HG02970 (cell line): ENCODE measurements around the gene OMG.
"Not testable (repeated sequence)": the region's sequence is repeated elsewhere in the genome, so short reads cannot be mapped to it uniquely, and the experiment has no call there.

ENCODE experiments used
- ATAC-seq: cut with Tn5 transposase; IDR thresholded peaks from one replicate; pipeline ENCODE4 v1.9.1; 2021; ENCODE audit warnings: mild to moderate bottlenecking, moderate library complexity, moderate number of reproducible peaks; ENCODE audit not compliant: unreplicated experiment, low FRiP score

The OMG gene

DNA sequence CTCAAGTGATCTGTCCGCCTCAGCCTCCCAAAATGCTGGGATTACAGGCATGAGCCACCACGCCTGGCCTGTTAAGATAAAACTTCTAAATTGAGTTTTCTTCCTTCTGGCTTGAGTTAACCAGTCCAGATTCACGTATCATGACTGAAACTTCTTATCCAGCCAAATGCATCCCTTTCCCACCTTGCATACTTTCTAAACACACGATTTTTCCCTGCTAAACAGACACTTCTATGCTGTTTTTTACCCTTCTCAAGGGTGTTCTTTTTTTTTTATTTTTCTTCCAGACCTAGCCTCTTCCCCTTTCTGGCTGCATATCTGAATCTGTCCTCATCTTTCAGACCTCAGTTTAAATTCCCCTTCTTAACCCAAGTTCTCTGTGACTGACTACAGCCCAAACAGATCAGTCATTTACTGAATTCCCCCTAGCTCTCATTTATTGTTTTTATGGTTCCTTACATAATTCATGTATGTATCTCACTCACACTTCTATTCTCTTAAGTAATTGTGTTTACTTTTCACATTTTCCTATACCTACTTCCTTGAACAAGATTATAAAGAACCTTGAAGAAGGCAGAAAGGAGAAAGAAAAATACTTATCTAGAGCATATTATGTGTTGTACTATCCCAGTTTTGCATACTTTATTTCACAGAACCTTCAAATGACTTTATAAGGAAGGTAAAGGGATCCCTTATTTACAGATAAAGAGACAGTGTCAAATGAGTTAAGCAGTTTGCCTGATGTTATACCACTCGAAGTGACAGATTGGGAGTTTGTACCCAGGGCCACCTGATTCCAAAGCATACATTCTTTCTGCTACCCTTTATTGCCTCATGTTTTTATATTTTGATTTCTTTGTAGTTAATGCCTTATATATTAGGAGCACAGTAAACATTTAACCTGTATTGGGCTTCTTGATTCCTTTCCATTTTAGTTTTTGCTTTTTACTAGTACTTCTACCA lies 11.6 kb upstream of the OMG start:
- no peak for ATAC-seq

DNA sequence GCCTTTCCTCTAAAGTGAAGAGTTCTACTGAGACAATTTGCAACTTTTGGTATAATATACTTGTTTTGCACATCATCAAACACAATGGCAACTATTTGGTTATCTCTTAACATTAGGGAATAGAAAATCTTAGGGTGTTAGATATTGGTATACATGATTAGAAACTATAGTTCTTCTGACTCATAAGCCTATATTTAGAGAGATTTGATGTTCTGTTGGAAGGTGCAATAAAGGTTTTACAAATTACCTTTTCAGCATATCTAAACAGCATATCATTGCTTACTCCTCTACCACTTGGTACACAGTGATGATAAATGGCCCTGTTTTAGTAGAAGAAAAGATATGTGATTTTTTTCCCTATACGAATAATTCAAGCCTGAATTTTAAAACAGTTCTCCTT lies 10.6 kb upstream of the OMG start:
- ATAC-seq, result no peak

DNA sequence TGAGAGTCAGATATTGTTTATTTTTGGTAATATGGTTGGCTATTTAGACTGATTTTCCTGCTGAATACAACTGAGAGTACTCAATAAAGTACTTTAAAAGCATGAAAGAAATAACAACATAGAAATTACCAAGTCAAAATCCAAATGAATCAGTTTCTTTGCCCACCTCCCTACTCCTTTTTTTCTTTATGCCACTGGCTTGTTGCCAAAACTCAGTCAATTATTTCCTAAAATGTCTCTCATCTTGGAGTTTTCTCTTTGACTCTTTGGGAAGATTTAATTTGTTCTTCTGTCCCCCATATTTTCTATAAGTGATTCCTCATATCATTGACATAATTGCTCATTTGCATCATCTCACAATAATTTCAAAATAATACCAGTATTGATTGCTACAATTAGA lies 2.6 kb upstream of the OMG start:
- no peak for ATAC-seq

DNA sequence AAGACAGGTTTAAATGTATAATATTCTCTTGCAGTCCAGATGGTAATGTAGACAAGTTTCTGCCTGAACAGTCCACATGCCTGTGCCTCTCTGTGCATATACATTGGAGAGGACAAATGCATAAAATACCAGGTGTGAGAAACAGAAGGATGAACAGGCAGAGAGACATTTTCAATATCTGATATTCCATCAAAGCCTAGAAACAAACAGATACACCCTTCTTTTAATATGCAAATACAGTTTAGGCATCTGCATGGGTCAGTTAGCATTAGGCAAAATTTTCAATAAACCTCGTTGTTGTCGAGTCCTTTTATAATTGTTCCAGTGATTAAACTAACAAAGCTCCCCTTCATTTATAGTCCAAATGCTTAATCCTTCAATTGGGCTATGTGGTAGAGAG lies 897 bp downstream of the OMG start:
- no peak for ATAC-seq

DNA sequence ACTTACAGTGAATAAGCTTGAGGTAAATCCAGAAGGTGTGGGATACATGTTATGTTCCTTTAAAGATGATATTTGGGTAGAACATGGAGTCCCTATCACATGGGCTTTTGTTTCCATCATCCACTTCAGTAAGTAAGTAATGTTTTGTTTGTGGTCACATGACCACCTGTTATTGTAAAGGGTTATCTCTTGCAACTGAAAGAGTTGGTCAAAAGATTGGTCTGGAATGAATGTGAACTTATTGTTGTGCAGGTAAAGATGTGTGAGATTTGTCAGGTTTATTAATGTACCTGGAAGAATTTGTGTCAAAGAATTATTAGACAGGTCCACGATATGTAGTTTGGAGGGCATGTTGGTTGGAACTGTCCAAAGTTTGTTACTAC lies 1.6 kb downstream of the OMG start:
- ATAC-seq, result no peak

DNA sequence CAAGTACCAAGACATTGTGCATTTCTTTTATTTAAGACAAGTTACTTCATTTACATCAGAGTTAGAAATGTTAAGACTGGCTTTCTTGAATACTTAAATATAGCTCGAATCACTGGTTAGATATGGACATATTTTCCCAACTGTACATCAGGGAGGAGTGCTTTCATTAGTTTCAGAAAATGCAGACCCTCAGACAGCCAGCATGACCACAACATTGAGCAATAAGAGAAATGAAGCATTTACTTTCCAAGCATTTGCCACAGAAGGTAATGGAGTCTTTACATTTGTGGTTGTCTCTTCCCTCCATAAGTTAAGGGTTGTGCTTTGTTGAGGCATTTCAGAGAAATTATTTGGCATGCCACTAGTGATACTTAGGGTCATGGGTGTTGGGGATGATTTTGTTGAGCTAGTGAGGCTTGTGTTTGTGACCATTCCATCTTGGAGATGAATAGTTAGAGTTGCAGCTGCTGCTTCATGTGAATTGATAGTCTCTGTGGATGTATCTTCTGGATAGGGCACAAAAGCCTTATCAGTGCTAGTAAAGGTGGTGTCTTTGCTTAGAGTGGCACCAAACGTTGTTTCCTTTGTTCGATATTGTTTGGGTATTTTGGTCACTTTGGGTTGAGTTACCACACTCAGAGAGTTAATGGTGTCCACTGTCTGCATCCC lies 2.1 kb downstream of the OMG start:
- ATAC-seq, result no peak

DNA sequence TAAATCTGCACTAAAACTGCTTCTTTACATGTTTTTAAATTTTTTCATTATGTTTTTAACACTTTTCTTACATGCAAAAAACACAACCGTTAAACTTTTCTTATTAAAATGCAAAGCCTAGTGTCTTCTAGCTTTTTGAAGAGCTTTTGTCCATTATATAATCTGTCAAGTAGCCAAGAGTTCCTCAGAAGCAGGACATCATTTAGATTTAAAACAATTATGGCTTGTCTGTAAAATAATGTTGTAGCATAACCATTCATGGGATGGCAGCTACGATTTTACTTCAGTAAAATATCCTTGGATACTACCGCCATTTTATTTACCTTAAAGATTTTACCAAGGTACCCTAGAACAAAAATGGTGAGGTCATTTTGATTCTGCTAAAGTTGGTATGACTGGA lies 2.8 kb downstream of the OMG start:
- ATAC-seq, result no peak

DNA sequence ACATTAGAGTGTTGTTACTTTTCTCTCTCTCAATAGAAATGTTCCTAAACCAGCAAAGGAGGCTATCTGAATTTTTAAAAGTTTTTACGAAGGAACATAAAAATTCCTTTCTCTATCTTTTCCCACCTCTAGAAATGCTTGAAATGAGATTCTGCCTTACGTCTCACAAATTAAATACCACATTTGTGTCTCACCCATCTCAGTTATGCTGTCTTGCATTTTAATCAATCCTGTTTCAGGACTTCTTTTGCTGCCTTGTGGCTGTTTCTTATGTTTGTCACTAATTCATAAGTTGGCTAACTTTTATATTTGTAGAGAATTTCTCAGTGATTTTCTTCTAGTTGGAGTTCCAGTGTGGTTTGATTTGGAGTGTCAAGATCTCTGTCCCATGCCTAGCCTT lies 3.5 kb downstream of the OMG start:
- no peak for ATAC-seq

DNA sequence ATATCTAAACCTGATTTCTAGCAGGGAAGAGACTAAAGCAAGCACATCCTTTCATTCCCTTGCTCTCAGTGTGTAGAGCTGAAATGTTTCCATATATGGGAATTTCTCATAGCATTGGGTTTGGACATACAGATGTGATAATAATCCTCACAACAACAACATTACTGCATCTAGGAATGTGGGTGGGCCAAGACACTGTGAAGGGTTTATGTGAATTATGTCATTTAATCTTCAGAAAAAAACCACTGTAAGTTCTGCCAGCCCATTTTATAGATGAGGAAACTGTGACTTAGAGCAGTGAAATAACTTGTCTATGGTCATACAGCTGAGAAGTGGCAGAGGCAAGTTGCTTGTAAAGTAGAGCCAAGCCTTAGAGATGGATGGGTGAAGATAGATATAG lies 5.2 kb downstream of the OMG start:
- no peak for ATAC-seq

DNA sequence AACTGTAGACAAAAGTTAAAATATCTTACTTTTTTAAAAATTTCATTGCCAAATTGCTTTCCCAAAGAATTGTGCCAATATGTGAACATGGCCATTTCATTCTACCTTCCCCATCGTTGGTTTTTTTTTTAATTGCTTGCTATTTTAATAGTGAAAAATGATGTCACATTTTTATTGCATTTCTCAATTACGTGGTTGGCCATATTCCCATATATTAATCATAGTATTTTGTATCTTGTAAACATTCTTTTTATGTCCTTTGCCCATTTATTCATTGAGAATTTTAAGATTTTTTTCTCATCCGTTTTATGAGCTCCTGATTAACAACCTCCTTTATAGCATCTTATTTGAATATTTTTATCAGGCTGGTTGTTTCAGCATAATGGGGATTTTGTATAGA lies 7.2 kb downstream of the OMG start:
- no peak for ATAC-seq

DNA sequence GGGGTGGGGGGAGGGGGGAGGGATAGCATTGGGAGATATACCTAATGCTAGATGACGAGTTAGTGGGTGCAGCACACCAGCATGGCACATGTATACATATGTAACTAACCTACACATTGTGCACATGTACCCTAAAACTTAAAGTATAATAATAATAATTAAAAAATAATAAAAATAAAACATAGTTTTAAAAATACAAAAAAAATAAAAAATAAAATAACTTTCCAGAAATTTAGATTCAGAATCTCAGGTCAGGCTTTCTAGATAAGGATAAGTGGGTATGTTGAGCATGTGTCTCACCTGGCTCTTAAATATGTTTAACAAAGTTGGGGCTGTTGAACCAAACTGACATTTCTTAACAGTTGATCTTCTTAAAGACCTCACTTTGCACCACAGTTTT lies 9.1 kb downstream of the OMG start:
- ATAC-seq, result not testable (repeated sequence)

DNA sequence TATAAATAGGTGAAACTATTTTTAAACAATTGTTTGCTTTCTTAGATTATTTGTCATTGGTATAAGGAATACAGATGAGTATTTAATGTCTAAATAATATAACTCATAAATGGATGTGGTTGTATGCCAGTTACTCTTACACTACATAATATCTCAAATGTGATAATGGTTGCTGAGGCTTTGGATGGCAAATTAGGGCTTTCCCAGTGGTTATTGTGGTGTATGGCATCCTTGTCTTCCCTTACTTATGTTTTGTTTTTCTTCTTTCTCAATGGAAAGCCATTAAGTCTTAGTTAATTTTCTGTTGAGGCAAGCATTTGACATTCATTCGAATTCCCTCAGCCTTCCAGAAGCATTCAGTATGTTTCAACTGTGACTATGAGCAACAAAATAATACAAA lies 10.5 kb downstream of the OMG start:
- ATAC-seq, result no peak

DNA sequence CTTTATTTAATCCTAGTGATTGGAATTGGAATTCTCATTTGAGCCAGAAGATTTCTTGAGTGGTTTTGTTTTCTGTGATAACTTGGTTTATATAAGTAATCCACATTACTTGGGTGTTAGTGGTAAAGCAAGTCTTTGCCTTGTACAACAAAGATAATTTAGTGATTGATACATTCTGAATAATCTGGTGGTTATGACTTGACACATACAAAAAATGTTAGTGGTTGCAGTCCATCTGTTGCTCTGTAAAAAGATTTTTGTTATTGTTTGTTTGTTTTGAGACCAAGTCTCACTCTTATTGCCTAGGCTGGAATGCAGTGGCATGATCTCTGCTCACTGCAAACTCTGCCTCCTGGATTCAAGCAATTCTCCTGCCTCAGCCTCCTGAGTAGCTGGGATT lies 13.2 kb downstream of the OMG start:
- no peak for ATAC-seq

DNA sequence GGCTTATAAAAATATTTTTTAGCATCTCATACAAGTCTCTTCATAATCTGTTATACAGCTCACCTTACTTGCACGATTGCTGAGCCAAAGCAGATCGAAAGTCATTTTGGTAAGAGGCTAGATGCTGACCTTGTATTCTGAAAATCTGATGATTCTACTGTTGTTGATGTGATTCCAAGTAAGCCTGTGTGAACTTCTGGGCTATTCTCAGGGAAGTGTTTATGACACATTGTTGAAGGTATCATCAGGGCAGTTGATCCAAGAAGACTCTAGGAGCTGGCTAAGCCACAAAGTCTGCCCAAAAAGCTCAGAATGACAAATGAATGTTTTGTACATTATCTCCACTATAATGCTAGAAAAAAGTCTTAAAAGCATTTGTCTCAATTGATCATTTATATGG lies 16.0 kb downstream of the OMG start:
- ATAC-seq, result no peak

DNA sequence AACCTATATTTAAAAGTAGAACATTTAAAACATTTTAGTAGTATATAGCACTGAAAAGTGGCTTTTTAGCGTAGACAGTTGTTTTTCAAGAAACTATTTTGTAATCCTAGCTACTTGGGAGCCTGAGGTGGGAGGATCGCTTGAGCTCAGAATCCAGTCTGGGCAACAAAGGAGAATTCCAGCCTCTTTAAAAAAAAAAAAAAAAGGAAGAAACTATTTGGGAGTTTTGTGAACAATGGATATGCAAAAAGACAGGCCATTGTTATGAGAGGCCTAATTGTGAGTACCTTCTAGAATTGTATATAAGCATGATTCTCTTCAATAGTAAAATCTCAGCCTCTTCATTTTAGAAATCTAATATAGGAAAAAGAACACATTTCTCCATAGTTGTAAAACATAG lies 17.6 kb downstream of the OMG start:
- no peak for ATAC-seq

DNA sequence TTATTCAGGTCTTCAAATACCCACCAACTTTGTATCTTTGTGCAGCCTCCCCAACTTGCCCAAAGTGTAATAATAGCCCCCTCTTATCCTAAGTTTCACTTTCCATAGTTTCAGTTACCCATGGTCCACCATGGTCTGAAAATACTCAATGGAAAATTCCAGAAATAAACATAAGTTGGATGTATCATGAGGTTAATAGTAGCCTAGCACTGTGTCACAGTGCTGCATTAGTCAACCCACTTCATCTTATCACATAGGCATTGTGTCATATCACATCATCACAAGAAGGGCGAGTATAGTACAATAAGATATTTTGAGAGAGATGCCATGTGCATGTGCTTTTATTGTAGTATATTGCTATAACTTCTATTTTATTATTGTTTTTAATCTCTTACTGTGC lies 21.9 kb downstream of the OMG start:
- no peak for ATAC-seq

DNA sequence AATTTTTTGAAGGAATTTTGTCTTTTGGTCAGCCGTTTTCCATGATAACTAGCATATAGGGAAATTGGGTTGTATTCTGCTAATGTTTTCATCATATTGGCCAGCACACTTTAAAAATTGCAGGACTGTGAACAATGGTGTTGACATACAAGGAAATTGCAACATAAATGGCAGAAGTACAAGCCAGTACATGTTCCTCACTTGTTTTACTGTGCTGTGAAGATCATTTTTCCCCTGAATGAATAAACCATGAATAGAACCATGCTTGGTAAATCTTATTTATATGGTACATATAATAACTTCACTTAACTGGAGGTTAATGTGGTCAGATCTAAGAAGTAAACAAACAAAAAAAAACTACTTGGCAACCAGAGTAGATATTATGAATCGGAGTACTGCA lies 22.8 kb downstream of the OMG start:
- ATAC-seq, result no peak

DNA sequence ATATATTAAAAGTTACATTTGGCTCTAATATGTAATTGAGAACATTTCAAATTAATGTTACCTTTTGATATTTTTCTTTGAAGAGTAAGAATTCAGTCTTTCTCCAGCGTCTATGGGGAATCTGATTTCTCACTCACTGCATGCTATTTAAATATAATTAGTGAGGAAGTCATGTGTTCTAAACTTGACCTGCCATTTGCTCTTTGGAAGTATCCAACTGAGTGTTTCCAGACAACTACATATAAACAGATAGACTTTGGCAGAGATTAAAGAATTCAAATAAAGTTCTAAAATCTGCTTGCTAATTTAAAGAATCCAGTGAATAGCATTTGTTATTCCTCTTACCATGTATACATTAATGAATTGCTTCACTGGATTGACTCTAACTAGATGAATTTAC lies 23.5 kb downstream of the OMG start:
- no peak for ATAC-seq

DNA sequence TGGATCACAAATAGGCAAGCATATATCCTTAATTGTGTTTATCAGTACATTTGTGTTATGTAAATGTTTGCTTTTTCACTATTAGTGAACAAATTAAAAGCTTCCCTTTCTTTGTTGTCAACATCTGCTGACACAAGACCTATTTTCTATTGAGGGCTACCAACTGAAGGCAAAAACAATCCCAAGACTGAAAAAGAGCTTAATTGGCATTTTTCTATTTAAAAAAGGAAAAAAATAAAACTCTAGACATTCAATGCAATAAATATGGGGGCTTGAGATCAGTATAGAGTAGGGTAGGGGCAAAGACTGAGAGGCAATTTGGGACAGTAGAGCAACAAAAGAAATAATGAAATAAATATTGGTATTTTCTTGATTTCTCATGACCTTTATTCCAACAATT lies 24.2 kb downstream of the OMG start:
- no peak for ATAC-seq

DNA sequence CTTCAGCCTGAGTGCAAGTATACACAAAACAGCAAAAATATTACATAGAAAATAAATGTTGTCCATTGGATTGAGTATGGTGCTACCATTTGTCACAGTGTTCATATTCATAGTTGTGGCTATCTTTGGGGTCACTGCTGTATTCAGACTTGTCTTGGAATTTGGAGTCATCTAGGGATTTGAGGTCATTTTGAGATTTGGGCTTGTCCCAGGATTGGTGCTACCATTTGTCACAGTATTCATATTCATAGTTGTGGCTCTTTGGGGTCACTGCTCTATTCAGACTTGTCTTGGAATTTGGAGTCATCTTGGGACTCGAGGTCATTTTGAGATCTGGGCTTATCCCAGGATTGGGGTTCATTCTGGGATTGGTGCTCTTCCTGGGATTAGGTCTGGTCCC lies 24.8 kb downstream of the OMG start:
- no peak for ATAC-seq

DNA sequence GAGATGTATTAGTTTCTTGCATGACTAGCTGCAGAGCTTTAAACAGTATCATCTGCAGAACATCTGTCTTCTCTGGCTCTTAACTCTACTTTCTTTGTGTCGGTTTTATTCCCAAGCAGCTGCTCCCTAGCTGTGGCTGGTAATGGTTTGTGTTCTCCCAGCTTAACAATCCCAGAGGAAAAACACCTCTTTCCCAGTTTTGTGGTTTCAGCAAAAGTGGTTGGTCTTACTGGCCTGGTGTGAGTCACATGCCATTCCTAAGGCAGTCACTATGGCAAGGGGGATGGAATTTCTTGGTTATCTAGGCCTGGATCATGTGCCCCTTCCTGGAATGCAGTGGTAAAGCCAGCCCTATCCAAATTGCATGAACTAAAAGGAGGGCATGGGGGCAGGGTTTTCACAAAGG lies 27.5 kb downstream of the OMG start:
- no peak for ATAC-seq

DNA sequence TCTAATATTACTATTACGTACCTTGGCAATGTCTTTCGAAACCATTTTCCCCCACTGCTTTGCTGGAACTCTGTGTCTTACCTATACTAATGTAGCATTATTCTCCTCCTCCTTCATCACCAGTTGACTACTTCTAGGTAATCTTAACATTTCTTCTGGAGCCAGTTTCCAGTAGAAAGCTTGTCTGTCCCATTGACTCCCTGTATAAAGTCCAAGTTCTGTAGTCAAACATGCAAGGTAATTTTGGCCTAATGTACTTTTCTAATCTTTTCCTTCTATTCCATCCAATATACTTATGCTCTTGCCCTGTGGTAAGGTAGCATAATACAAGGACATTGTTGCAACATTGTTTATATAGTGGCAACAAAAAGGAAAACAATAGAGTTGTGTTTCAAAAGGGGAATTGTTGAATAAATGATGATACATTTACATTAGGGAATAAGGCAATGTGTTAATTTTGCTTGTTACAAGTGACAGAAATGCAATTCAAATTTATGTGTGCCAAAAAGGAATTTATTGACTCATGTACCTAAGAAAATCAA lies 27.9 kb downstream of the OMG start:
- no peak for ATAC-seq
